IMR-90 (cell line): ENCODE measurements around the gene TXK. TPM values are rescaled to one million over a fixed set of nuclear protein-coding genes. Genes with fewer than 3 reads are reported as not detected.

Source experiments
- ATAC-seq: fragments of 200-7000 bp; cut with Tn5 transposase; 2 replicates; pipeline ENCODE4 v1.9.1; 2020; ENCODE audit warnings: low read depth, mild to moderate bottlenecking, moderate library complexity
- BruUV-seq: library from RNA; stranded (reverse); fragments of 400-500 nt; replicated peaks from 2 replicates; lab custom pipeline; 2021; lab: Mats Ljungman, UMichigan
- CTCF ChIA-PET: fragments of 300-600 bp; formaldehyde crosslinking; extraction: SDS; loops from one replicate; lab custom pipeline; 2021; ENCODE audit warnings: antibody characterized with exemption; lab: Yijun Ruan, JAX
- POLR2A ChIA-PET: fragments of 300-600 bp; sonication (Branson Sonifier 250); formaldehyde crosslinking; loops from one replicate; lab custom pipeline; 2022; ENCODE audit warnings: antibody characterized with exemption; ENCODE audit not compliant: unreplicated experiment; lab: Charles Lee
- DNase-seq: peaks from one replicate; pipeline ENCODE4 v3.0.0; 2013
- H2AFZ ChIP-seq: replicated peaks from 2 replicates; pipeline ENCODE3; 2013; ENCODE audit warnings: low read length, mild to moderate bottlenecking; ENCODE audit not compliant: poor library complexity
- H2AK5ac ChIP-seq: 2 replicates; pipeline ENCODE4 v1.6.1; 2013; ENCODE audit warnings: low read depth, low read length, inconsistent platforms
- H2AK9ac ChIP-seq: replicated peaks from 2 replicates; pipeline ENCODE3; 2013; ENCODE audit warnings: mild to moderate bottlenecking, low read depth, low read length, moderate library complexity; ENCODE audit not compliant: poor library complexity
- H2BK120ac ChIP-seq: 2 replicates; pipeline ENCODE4 v1.6.1; 2013; ENCODE audit warnings: low read depth, low read length, inconsistent platforms
- H2BK15ac ChIP-seq: 3 replicates; pipeline ENCODE4 v1.6.1; 2013; ENCODE audit warnings: low read depth, low read length, inconsistent platforms
- H2BK20ac ChIP-seq: 2 replicates; pipeline ENCODE4 v1.6.1; 2013; ENCODE audit warnings: low read depth, mild to moderate bottlenecking, inconsistent platforms, low read length, moderate library complexity
- H2BK5ac ChIP-seq: 2 replicates; pipeline ENCODE4 v1.6.1; 2013; ENCODE audit warnings: mild to moderate bottlenecking, low read depth, low read length, inconsistent platforms; ENCODE audit not compliant: poor library complexity, severe bottlenecking
- H3K14ac ChIP-seq: replicated peaks from 2 replicates; pipeline ENCODE4 v1.6.1; 2013; ENCODE audit warnings: low read depth, low read length, inconsistent platforms
- H3K18ac ChIP-seq: 2 replicates; pipeline ENCODE4 v1.6.1; 2013; ENCODE audit warnings: low read depth, low read length, control low read depth
- H3K23ac ChIP-seq: 2 replicates; pipeline ENCODE4 v1.6.1; 2013; ENCODE audit warnings: low read depth, low read length, inconsistent platforms
- H3K27ac ChIP-seq: 2 replicates; pipeline ENCODE4 v1.5.1; 2013; ENCODE audit warnings: mild to moderate bottlenecking, control low read depth, low read length; ENCODE audit not compliant: insufficient read depth
- H3K27me3 ChIP-seq: 2 replicates; pipeline ENCODE4 v1.6.1; 2013; ENCODE audit warnings: low read length; ENCODE audit not compliant: control insufficient read depth, insufficient read depth
- H3K36me3 ChIP-seq: 2 replicates; pipeline ENCODE4 v1.6.1; 2013; ENCODE audit warnings: low read length, mixed read lengths; ENCODE audit not compliant: control insufficient read depth, insufficient read depth
- H3K4ac ChIP-seq: 2 replicates; pipeline ENCODE4 v1.6.1; 2013; ENCODE audit warnings: low read depth, low read length, inconsistent platforms
- H3K4me1 ChIP-seq: 2 replicates; pipeline ENCODE4 v1.6.1; 2013; ENCODE audit warnings: low read length, mixed read lengths; ENCODE audit not compliant: control insufficient read depth, insufficient read depth
- H3K4me2 ChIP-seq: 2 replicates; pipeline ENCODE4 v1.6.1; 2013; ENCODE audit warnings: low read depth, mild to moderate bottlenecking, control low read depth, low read length, moderate library complexity
- H3K4me3 ChIP-seq: 2 replicates; pipeline ENCODE4 v1.5.1; 2013; ENCODE audit warnings: low read depth, mild to moderate bottlenecking, control low read depth, low read length, moderate library complexity; ENCODE audit not compliant: insufficient read depth
- H3K56ac ChIP-seq: 2 replicates; pipeline ENCODE4 v1.6.1; 2013; ENCODE audit warnings: low read length, inconsistent platforms; ENCODE audit not compliant: insufficient read depth; ENCODE audit errors: extremely low read depth
- H3K79me1 ChIP-seq, 2 experiments: 2 replicates each; pipeline ENCODE4 v1.6.1; 2013; ENCODE audit warnings: low read length in 2 of 2, inconsistent platforms in 1 of 2, low read depth in 1 of 2
- H3K9ac ChIP-seq: 2 replicates; pipeline ENCODE4 v1.6.1; 2013; ENCODE audit warnings: low read depth, low read length, control low read depth
- H3K9me1 ChIP-seq: 2 replicates; pipeline ENCODE4 v1.6.1; 2013; ENCODE audit warnings: low read length, inconsistent platforms; ENCODE audit not compliant: insufficient read depth
- H3K9me3 ChIP-seq: 2 replicates; pipeline ENCODE4 v1.6.1; 2013; ENCODE audit warnings: low read length; ENCODE audit not compliant: control insufficient read depth, insufficient read depth
- H4K20me1 ChIP-seq: 2 replicates; pipeline ENCODE4 v1.6.1; 2013; ENCODE audit warnings: low read length, inconsistent platforms; ENCODE audit not compliant: insufficient read depth
- H4K5ac ChIP-seq: 2 replicates; pipeline ENCODE4 v1.6.1; 2013; ENCODE audit warnings: mild to moderate bottlenecking, low read depth, low read length, control low read depth
- H4K8ac ChIP-seq, 2 experiments: 2 replicates each; pipeline ENCODE4 v1.6.1; 2013; ENCODE audit warnings: low read depth in 2 of 2, low read length in 2 of 2, control low read depth in 1 of 2, inconsistent platforms in 1 of 2
- H4K91ac ChIP-seq: 2 replicates; pipeline ENCODE4 v1.6.1; 2013; ENCODE audit warnings: low read depth, low read length, inconsistent platforms; ENCODE audit not compliant: insufficient read depth
- BHLHE40 ChIP-seq: fragments of 150-350 bp; IDR thresholded peaks from 2 replicates; pipeline ENCODE4 v1.6.1; 2016; ENCODE audit warnings: mild to moderate bottlenecking, low read depth, low read length
- CEBPB ChIP-seq: IDR thresholded peaks from 2 replicates; pipeline ENCODE4 v1.6.1; 2012; ENCODE audit warnings: low read depth, low read length, improper control_type of control experiment
- CHD1 ChIP-seq: IDR thresholded peaks from 2 replicates; pipeline ENCODE4 v1.6.1; 2012; ENCODE audit warnings: low read depth, low read length, improper control_type of control experiment
- FOS ChIP-seq: fragments of 150-350 bp; IDR thresholded peaks from 2 replicates; pipeline ENCODE4 v1.6.1; 2016; ENCODE audit warnings: low read depth, low read length
- MAFK ChIP-seq: IDR thresholded peaks from 2 replicates; pipeline ENCODE4 v1.6.1; 2012; ENCODE audit warnings: low read depth, low read length, improper control_type of control experiment
- MAZ ChIP-seq: IDR thresholded peaks from 2 replicates; pipeline ENCODE4 v1.6.1; 2012; ENCODE audit warnings: low read depth, mild to moderate bottlenecking, low read length, improper control_type of control experiment, moderate library complexity, borderline replicate concordance
- MXI1 ChIP-seq: IDR thresholded peaks from 2 replicates; pipeline ENCODE4 v1.6.1; 2012; ENCODE audit warnings: low read depth, mild to moderate bottlenecking, low read length, moderate library complexity, borderline replicate concordance
- NFE2L2 ChIP-seq: fragments of 150-350 bp; IDR thresholded peaks from 2 replicates; pipeline ENCODE4 v1.6.1; 2016; ENCODE audit warnings: low read depth, mild to moderate bottlenecking, low read length
- POLR2A ChIP-seq: IDR thresholded peaks from 2 replicates; pipeline ENCODE4 v1.6.1; 2012; ENCODE audit warnings: mild to moderate bottlenecking, low read depth, low read length
- RAD21 ChIP-seq: IDR thresholded peaks from 2 replicates; pipeline ENCODE4 v1.6.1; 2012; ENCODE audit warnings: low read length, improper control_type of control experiment
- RCOR1 ChIP-seq: IDR thresholded peaks from 2 replicates; pipeline ENCODE4 v1.6.1; 2012; ENCODE audit warnings: mild to moderate bottlenecking, low read length, improper control_type of control experiment; ENCODE audit not compliant: insufficient replicate concordance
- RFX5 ChIP-seq: IDR thresholded peaks from 2 replicates; pipeline ENCODE4 v1.8.0; 2012; ENCODE audit warnings: low read depth, mild to moderate bottlenecking, low read length, moderate library complexity
- SMC3 ChIP-seq: fragments of 150-350 bp; IDR thresholded peaks from 2 replicates; pipeline ENCODE4 v1.6.1; 2016; ENCODE audit warnings: low read depth, mild to moderate bottlenecking, antibody characterized with exemption, low read length, moderate library complexity
- WGBS, 2 experiments: methylation state at CpG; one replicate each; pipeline versions ENCODE4 v1.1.5 to v1.1.7; 2013; ENCODE audit warnings: missing lambda C conversion rate in 2 of 2; ENCODE audit not compliant: insufficient read length in 1 of 2; ENCODE audit errors: extremely low coverage in 2 of 2; 5-methylcytosine and 5-hydroxymethylcytosine counted together
- dilution Hi-C: fragments of 300-500 bp; cut with HindIII; formaldehyde crosslinking; loops from one replicate; pipeline ENCODE4 v1.14.3; 2018; ENCODE audit warnings: low sequenced_read_pairs; ENCODE audit not compliant: unreplicated experiment
- in situ Hi-C: fragments of 300-500 bp; cut with MboI; formaldehyde crosslinking; loops from 3 replicates; pipeline ENCODE4 v1.14.3; 2019; ENCODE audit warnings: low sequenced_read_pairs, inconsistent platforms, mixed read lengths
- intact Hi-C: fragments of 100-400 bp; cut with micrococcal nuclease; formaldehyde crosslinking; loops from 2 replicates; pipeline ENCODE4 v1.10.0; 2022
- polyA plus RNA-seq, 3 experiments: library from polyadenylated mRNA; depleted of rRNA; stranded (reverse); fragments of >200 nt; gene quantifications; 2 replicates each; pipeline ENCODE4 v1.2.3, GENCODE V29; 2012; ENCODE audit warnings: low replicate concordance in 1 of 3
- total RNA-seq: library from RNA; depleted of rRNA; stranded (reverse); fragments of >200 nt; gene quantifications from 2 replicates; pipeline ENCODE4 v1.2.3, GENCODE V29; 2012
- TF ChIP-seq, protein P1 (sequence below): conservative IDR thresholded peaks from 2 replicates; pipeline ENCODE4 v1.5.1; 2012; ENCODE audit warnings: mild to moderate bottlenecking, low read depth, low read length, improper control_type of control experiment
- TF ChIP-seq, protein P2 (sequence below): fragments of 150-350 bp; IDR thresholded peaks from 2 replicates; pipeline ENCODE4 v1.6.1; 2017; ENCODE audit warnings: mild to moderate bottlenecking, antibody characterized with exemption, low read length, low read depth
- TF ChIP-seq, protein P3 (sequence below): fragments of 150-350 bp; IDR thresholded peaks from 2 replicates; pipeline ENCODE4 v1.6.1; 2016; ENCODE audit warnings: low read depth, mild to moderate bottlenecking, low read length, moderate library complexity, borderline replicate concordance

The TXK gene
- total and polyA plus RNA-seq, 2 of the 4 experiments (the other 2 are of a cell fraction) = not detected

DNA sequence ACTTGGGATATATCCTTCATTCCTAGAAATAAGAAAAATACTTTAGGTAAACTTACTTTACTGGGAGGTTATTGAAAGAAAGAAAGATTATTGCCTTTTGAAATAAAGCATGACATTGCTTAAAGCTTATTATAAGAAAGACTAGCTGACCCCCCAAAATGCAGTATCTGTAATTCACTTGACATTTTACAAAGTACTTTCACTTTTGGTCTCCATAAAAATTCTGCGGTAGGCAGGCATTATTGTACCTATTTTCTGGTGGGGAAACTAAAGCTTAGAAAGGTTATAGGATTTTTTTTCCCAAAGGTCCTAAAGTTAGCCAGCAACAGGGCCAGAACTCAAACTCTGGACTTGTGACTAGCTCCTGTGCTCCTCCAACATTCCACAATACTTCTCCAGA is 29.7 kb upstream of the TXK start:
- Histone ChIP-seq H4K20me1 (no peaks in the 10 kb centered on the region), H3K9me3 (no peaks in the 10 kb centered on the region), H3K4me1 (peaks cover 3% of the 10 kb centered on the region; the same call in 1 of the 2 replicates), H3K79me1 (no peaks in the 10 kb centered on the region), H2AFZ (no peak overlapping the region), H3K14ac (no peak overlapping the region), H3K27me3 (no peaks in the 10 kb centered on the region), H3K18ac (no peak overlapping the region), H3K4me2 (no peak overlapping the region), H2AK9ac (no peak overlapping the region), H3K9ac (no peak overlapping the region), H3K9me1 (no peaks in the 10 kb centered on the region), H3K56ac (no peak overlapping the region), H4K91ac (no peak overlapping the region), H3K36me3 (no peaks in the 10 kb centered on the region), H4K8ac (no peak overlapping the region), H2BK15ac (no peak overlapping the region), H3K23ac (no peak overlapping the region), H2BK5ac (no peak overlapping the region), H2AK5ac (no peak overlapping the region), H2BK120ac (no peak overlapping the region), H4K5ac (no peak overlapping the region), H3K4me3 (no peak overlapping the region), H3K27ac (no peak overlapping the region), H2BK20ac (no peak overlapping the region), H3K4ac (no peak overlapping the region)
- no peak for DNase-seq
- CTCF ChIA-PET = interaction anchor here (0.6 kb wide), 1 partner anchor 10 kb away, joined by 3 read pairs; no protein-coding TSS in a partner anchor
- intact Hi-C loops (no loop called here), dilution Hi-C loops (no loop called here), in situ Hi-C loops (no loop called here)
- BruUV-seq = no TSS peak
- no CpG with 5 or more reads among the region's 1 CpG for WGBS, 2 experiments
- POLR2A ChIA-PET = no interaction called here
- TF ChIP-seq RAD21 (no peak), CHD1 (no peak), BHLHE40 (no peak), RCOR1 (no peak), CEBPB (no peak), POLR2A (no peak), NFE2L2 (no peak), MXI1 (no peak), MAFK (no peak), FOS (no peak), RFX5 (no peak), SMC3 (no peak), MAZ (no peak)
- TF ChIP-seq, protein P1, sequence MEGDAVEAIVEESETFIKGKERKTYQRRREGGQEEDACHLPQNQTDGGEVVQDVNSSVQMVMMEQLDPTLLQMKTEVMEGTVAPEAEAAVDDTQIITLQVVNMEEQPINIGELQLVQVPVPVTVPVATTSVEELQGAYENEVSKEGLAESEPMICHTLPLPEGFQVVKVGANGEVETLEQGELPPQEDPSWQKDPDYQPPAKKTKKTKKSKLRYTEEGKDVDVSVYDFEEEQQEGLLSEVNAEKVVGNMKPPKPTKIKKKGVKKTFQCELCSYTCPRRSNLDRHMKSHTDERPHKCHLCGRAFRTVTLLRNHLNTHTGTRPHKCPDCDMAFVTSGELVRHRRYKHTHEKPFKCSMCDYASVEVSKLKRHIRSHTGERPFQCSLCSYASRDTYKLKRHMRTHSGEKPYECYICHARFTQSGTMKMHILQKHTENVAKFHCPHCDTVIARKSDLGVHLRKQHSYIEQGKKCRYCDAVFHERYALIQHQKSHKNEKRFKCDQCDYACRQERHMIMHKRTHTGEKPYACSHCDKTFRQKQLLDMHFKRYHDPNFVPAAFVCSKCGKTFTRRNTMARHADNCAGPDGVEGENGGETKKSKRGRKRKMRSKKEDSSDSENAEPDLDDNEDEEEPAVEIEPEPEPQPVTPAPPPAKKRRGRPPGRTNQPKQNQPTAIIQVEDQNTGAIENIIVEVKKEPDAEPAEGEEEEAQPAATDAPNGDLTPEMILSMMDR = no peak
- TF ChIP-seq, protein P2, sequence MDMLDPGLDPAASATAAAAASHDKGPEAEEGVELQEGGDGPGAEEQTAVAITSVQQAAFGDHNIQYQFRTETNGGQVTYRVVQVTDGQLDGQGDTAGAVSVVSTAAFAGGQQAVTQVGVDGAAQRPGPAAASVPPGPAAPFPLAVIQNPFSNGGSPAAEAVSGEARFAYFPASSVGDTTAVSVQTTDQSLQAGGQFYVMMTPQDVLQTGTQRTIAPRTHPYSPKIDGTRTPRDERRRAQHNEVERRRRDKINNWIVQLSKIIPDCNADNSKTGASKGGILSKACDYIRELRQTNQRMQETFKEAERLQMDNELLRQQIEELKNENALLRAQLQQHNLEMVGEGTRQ = no peak
- TF ChIP-seq, protein P3, sequence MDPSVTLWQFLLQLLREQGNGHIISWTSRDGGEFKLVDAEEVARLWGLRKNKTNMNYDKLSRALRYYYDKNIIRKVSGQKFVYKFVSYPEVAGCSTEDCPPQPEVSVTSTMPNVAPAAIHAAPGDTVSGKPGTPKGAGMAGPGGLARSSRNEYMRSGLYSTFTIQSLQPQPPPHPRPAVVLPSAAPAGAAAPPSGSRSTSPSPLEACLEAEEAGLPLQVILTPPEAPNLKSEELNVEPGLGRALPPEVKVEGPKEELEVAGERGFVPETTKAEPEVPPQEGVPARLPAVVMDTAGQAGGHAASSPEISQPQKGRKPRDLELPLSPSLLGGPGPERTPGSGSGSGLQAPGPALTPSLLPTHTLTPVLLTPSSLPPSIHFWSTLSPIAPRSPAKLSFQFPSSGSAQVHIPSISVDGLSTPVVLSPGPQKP = no peak
- no peak for ATAC-seq
